Activated T-cell treated with anti-CD3 and anti-CD28 coated beads for 1 hour (primary cell): ENCODE results near the gene LOXHD1.

Experiments
- DNase-seq: peaks from one replicate; pipeline ENCODE4 v3.0.0-alpha.2; 2020; ENCODE audit warnings: low read depth

LOXHD1 gene

GRCh38 chr18:46676182-46676835 is 19.3 kb upstream of the LOXHD1 start:
- DNase-seq: no peak

GRCh38 chr18:46675112-46675511 is 18.1 kb upstream of the LOXHD1 start:
- no peak for DNase-seq

GRCh38 chr18:46672062-46672970 is 15.3 kb upstream of the LOXHD1 start:
- no peak for DNase-seq

- DNase-seq: no peak
These were observed 11.7 kb upstream of the LOXHD1 start for GRCh38 chr18:46668694-46669093.

DNA sequence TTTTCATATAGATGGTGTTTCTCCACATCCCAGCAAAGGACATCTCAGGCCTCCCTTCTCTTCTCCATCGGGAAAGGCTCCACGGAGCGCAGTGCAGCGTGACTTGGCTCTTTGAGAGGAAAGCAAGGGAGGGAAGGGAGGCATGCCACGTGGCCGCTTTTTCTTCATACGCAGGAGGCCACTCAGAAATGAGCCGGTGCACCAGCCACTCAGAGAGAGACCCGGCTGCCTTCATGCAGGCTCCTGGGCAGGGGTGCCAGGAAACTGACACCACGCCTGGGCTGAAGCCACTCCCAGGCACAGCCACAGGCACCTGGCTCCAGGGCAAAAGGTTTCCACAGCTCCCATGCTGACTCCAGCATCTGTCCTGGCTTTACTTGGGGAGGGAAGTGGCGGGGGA is 11.1 kb upstream of the LOXHD1 start:
- DNase-seq: no peak

GRCh38 chr18:46663539-46663938 is 6.5 kb upstream of the LOXHD1 start:
- DNase-seq: no peak

- DNase-seq: no peak
These were observed 4.1 kb upstream of the LOXHD1 start for GRCh38 chr18:46660957-46661749.

- no peak for DNase-seq
These were observed 2.5 kb upstream of the LOXHD1 start for GRCh38 chr18:46659484-46659883.

- no peak for DNase-seq
These were observed 500 bp downstream of the LOXHD1 start for GRCh38 chr18:46656326-46657114.

DNA sequence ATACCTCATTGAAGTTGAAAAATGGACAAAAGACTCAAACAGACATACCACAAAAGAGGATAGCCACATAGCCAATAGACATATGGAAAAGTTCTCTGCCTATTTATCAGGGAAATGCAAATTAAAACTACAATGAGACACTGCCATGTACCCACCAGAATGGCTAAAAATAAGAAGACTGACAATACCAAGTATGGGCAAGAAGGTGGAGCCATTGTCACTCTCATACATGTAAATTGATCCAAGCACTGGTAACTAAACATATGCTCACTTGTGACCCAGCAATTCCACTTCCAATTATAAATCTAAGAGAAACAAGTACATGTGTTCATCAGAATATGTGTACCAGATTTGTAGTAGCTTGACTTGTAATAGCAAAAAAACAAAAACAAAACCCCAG is 4.6 kb downstream of the LOXHD1 start:
- DNase-seq: no peak

DNA sequence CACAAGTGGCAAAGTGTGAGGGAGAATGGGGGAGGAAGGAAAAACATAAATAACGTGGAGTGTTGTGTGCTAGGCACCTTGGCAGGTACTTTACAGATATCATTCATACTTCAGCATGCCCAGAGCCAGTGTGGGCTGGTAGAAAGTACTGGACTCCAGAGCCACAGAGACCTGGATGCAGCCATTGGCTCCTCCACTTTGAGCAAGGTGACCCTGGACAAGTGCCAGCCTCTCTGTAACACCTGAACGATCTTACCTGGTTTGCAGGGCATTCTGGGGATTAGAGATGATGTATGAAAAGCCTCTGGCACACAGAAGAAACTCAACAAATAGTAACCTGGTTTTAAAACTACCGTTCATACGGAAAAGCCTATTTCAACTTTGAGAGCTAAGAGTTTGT is 6.3 kb downstream of the LOXHD1 start:
- no peak for DNase-seq

- no peak for DNase-seq
These were observed 7.8 kb downstream of the LOXHD1 start for GRCh38 chr18:46649071-46649862.

DNA sequence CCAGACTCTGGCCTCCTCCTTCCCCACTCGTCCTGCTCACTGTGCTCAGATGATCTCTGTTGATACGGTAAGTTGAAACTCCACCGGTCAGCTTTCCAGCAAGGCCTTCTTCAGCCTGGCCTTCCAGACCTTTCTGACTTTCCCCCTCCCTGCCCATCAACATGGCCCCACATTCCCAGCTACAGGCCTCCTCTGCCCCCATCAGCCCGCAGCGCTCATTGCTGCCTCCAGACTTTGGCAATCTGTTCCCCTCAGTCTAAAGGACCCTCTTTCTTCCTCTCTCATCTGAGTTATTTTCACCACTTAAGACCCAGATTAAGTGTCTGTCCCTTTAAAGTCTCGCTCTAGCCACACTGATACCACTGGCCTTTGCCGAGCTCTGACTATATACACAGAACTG is 10.6 kb downstream of the LOXHD1 start:
- DNase-seq: no peak

DNA sequence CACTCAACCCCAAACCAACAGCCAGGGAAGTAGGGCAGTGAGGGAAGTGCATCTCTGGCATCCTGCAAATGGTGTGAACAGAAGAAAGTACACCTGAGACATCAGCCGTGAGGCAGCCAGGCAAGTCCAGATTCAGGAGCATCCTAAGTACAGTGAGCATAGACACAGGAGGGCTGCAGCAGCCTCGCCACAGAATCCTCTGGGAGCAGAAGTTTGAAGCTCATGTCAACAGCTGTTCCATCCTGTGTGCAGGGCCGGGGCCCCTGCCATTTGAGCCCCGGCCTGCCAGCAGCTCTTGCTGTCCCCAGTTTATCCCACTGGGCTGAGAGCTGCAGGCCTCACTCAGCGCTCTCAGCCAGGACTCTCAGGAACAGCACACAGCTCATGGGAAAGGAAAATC is 14.5 kb downstream of the LOXHD1 start:
- no peak for DNase-seq

- no peak for DNase-seq
These were observed 15.1 kb downstream of the LOXHD1 start for GRCh38 chr18:46641917-46642316.

DNA sequence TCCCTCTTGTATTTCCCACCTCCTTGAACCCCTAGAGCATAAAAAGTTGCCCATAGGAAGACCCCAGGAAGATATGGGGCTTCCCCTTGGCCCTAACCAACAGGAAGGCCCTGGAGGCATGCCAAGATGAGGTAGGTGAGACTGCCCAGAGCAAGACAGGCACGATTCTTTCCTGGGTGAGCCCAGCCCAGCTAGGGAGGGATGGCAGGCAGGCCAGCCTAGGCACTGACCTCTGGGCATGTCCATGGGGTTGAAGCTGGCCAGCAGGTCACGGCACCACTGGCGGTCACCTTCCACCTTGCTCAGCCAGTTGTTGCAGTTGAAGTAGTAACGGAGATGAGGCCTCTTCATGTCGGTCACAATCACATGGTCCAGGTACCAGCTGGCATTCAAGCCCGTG is 17.6 kb downstream of the LOXHD1 start:
- DNase-seq: no peak

GRCh38 chr18:46636040-46636630 is 20.9 kb downstream of the LOXHD1 start:
- no peak for DNase-seq

GRCh38 chr18:46632401-46633071 is 24.5 kb downstream of the LOXHD1 start:
- no peak for DNase-seq

DNA sequence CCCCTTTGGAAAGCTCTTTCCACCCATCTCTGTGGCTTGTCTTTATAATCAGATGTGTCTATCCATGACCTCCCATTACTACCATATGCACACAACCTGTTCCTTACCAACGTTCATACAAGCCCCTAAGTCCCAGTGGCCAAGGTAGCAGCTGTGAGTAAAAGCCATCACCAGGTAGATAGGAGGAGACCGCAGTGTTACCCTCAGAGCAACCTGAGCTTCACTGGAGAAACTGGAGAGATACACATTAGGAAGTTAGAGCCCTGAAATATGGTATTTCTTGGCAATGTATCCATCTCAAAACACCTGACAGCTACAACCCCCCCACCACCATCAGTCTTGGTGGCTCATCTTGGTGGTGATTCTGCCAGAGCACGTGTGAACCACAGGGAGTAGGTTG is 26.0 kb downstream of the LOXHD1 start:
- no peak for DNase-seq

GRCh38 chr18:46630160-46630559 is 26.9 kb downstream of the LOXHD1 start:
- no peak for DNase-seq
